GM18498 (cell line): ENCODE results near the gene NPC1.
"Not testable (repeated sequence)": the region's sequence is repeated elsewhere in the genome, so short reads cannot be mapped to it uniquely, and the experiment has no call there.

Source experiments
- ATAC-seq: cut with Tn5 transposase; IDR thresholded peaks from one replicate; pipeline ENCODE4 v1.9.1; 2021; ENCODE audit warnings: mild to moderate bottlenecking, moderate library complexity; ENCODE audit not compliant: unreplicated experiment

The NPC1 gene

DNA sequence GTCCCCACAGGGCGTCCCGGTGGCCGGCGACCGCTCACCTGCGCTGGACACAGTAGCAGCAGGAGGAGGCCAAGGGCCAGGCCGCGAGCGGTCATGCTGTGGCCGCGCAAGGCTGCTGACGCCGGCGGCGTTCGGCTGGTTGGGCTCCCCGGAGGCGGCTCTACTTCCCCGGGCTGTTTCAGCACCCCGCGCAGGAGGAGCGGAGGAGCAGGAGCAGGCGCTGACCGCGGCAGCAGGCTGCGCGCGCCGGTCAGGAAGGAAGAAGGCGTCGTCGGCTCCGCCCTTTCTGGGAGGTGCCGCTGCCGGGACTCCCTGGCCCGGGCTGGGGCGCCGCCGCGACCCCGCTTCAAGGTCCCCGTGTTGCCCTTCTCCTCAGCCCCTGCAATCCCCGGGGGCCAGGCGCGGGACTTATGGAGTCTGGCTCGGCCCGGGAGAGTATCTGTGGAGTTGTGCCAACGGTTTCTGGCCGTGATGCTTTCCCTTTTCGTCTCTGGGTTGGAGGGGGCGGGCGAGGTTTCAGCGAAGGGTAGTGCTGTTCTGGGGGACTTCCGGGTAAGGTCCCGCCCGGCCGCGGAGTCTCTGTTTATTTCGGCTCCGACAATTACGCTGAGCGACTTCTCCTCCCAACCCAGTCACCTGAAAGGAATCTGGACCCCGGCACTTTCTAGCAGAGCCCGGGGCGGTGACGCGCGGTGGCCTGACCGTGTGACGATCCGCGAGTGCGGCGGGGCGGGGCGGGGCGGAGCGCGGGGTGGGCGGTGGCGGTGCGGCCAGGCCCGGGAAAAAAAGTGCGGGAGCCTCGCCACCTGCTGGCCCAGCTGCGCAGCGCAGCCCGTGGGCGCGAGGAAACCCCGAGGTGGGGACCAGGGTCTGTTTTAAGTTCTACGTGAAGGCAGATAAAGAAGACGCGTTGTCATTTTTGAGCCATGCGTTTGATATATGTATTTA lies at the start of gene NPC1:
Gene NPC1, minus strand, starts transcription at position 258 of the 948 bp plus-strand sequence. Its CDS starts 163 bp downstream, at position 95.
- peak; percentile 91 for ATAC-seq

DNA sequence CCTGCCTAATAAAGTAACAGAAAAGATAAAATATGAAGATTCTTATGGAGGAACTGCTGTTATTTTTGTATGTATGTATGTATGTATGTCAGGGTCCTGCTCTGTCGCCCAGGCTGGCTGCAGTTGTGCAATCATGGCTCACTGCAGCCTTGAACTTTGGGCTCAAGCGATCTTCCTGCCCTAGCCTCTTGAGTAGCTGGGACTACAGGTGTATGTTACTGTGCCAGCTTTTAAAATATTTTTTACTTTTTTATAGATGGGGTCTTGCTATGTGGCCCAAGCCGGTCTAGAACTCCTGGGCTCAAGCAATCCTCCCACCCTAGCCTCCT lies 49.7 kb upstream of the NPC1 start:
- no peak for ATAC-seq

DNA sequence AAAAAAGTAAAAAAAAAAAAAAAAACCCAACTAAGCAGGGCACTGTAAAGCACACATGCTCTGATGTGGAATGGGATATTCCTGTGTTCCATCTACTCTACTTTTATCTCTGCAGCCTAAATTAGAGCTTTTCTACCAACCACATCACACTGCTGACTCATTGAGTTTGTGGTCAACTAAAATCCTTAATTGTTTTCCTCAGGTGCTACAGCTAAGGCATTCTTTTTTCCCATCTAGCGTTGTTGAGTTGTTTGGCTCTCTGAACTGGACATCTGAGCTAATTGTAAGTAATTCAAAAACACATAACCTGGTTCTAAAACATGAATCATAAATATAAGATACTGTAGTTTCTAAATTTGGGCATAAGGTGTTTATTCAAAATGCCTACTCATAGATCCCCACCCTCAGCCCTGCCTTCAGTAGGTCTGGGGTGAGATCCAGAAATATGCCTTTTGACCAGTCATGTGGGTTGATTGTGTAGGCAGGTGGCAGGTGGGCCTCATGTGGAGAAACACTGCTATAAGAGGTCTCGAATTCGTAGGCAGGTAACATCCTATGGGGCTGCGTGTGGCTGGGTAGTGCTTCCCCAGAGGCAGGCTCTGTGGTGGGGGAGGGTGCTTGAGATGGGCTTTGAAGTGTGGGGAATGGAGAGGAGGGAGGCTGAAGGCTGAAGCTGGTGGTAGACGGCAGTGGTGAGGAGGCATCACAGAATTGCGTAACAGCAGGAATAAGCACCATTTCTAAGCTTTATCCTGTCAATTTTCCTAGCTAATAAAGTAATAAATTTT lies 49.2 kb upstream of the NPC1 start:
- no peak for ATAC-seq

DNA sequence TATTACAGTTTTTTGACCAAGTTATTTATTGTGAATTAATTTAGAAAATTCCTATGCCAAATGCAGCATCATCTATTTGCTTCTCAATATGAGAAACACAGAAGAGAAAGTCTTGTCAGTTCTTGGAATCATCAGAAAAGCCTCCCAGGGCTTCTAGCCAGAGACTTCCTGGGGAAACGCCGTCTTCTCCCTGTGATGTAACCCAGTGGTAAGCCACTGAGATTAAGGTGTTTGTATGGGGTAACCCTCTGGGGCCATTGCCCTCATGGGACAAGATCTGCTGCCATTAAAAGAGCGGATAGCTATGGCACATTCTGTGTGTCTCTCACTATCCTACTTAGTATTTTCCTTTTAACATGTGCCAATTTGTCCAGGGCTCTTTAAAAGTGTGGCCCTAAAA lies 48.4 kb upstream of the NPC1 start:
- no peak for ATAC-seq

DNA sequence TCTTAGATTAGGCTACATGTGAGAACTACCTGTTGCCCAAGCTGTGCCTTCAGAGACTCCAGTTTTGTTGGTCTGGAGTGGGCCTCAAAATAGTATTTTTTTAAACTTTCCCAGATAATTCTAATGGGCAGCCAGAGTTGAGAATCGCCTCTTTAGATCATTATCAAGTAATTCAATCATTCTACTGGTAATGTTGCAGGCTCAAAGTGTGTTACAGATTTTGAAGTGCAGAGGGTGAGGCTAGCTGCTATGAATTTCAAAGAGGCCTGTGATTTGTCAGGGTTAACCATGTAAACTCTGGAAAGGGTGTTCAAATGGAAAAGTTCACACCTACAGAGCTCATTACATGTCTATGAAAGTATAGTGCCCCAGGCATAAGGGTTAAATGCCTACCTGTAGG lies 46.3 kb upstream of the NPC1 start:
- ATAC-seq: no peak

DNA sequence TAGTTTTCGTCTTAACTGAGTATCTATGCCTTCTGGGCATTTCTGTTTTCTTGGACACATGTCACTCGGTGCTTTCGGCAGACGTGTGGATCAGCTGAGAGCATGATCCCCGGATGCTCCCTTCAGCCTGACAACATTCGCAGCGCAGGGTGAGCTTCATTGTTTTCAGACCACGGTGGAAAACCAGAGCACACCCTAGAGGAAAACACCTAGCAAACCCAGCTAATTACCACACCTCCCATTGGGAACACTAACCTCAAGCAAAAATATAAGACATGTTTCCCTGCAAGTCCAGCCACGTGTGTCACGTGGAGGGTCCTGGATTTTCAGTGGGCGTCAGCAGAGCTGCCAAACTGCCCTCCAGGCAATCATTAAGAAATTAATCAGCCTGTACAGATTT lies 45.4 kb upstream of the NPC1 start:
- no peak for ATAC-seq

DNA sequence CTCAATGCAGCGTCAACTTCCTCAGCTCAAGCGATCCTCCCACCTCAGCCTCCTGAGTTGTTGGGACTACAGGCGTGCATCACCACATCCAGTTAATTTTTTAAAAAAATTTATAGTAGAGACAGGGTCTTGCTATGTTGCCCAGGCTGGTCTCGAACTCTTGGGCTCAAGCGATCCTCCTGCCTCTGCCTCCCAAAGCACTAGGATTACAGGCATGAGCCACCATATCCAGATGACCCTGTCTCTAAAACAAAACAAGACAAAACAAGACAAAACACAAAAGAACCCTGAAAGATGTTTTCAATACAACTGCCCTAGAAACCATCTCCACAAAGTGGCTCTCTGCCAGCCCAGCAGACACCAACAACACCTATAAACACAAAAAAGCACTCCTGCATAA lies 45.0 kb upstream of the NPC1 start:
- no peak for ATAC-seq

DNA sequence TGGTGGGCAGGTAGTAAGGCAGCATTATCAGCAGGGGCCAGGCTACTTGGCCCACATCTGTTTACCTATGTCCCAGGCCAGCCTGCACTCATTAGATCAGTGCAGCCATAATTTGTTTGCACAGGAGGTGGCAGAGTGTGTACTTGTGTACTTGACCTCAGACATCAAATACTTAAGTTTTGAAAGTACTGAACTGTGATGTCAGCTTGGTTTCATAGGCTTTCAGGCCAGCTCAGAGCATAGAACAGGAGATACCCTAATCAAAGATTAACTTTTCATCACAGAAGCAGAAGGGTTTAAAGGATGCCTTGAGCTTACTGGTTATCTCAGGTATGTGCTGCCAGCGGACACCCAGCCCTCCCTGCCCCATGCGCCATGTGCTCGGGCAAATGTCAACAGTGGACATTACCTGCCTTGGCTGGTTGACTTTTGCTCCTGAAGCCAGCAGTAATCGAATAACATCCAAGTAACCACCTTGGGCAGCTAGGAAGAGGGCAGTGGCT lies 43.2 kb upstream of the NPC1 start:
- ATAC-seq: peak; percentile 91

DNA sequence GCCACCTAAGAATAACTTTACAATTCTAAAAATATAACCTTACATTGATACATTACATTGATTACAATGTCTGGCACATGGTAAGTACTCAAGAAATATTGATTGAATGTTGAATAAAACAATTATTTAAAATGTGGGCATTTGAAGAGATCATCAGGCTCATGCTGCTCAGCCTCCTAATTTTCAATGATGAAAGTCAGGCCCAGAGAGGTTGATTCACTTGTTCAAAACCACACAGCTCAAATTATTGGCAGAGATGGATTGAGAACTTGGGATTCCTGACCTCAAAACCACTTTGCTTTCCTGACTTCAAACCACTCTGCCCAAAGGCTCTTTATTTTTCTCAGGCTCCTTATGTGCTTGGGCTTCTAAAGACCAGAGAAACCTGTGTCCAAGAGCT lies 41.7 kb upstream of the NPC1 start:
- no peak for ATAC-seq

DNA sequence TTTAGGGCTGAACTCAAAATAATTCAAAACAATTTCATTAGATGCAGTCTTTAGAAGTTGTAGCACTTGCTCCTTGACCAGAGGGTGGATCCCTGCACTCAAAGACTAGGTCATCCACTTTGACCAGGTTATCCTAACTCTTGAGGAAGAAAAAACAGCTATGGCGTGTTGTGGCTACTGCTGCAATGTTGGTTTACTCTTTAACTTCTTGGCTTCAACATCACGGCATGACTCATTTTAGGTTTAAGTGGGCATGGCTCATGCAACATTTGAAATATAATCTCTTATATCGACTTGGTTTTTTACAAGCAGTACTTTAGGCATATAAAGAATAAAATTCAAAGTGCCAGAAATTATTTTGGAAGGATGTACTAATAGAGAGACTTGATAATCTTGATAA lies 41.0 kb upstream of the NPC1 start:
- no peak for ATAC-seq

DNA sequence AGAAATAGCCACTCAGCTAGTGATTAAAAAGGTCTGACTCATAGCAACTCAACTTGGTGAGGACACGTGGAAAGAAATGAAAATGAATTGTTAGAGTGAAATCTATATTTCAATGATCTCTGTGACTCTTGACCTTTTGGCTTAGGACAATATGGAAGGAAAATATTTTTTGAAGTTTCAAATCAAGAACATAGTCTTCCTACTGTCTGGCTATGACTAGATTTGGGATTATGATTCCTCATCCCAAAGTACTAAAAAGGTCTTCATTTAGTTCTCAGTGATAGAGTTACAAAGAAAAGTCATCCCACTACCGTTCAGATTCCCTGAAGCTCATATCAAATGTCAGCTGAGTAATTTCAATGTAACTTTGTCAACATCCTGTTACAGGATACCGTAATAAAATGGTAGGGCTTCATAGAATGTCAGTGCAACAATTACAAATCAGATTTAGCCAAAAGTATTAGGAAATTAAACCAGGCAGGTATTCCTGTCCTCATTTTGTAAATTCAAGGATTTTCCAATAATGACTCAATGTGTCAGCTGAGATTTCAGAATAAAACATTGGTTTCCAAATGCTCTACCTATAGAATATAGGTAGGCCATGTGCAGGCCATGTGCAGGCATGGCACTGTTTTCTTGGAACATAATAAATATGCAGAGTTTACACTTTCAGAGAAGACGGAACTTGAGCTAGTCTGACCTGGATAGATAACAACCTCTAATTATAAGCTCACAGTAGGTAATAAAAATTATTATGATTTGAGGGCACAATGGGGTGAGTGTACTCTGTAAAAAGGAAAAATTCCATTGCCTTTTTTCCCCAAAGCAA lies 40.4 kb upstream of the NPC1 start:
- no peak for ATAC-seq

DNA sequence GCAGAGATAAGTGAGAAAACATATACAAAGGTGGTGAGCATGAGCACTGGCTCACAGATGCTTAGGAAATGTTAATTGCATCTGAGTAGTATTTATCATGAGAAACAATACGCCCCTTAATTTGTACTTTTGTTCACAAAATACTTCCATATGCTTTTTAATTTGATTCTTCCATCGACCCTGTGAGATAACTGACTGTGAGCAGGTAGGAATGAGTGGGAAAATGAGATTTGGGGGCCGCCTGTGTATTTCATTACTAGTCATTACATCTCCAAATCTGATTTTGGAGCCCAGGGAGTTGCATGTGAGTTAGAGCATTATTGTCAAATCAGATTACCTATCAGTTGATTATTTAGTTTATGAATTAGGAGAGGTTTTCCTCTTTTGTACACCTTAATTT lies 36.7 kb upstream of the NPC1 start:
- no peak for ATAC-seq

DNA sequence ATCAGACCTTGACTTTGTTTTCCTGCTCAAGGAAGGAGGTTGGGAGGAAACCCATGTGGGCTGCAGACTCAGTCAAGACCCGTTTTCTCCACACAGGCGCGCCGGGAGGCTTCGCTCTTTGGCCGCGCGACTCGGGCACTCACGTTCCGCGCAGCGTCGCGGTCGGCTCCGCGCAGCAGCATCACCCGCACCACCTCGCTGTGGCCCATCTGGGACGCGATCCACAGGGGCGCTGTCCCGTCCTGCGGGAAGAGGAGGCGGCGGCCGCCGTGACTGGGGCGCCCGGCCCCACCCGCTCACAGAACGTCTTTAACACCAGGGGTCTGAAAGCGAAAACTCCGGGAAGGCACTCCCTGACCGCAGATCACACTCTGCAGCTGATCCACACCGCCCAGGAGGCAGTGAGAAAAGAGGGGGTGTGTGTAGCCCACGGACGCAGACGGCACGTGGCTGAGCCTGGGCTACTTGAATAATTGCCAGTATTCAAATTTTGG lies 33.1 kb upstream of the NPC1 start:
- ATAC-seq: peak; percentile 35

DNA sequence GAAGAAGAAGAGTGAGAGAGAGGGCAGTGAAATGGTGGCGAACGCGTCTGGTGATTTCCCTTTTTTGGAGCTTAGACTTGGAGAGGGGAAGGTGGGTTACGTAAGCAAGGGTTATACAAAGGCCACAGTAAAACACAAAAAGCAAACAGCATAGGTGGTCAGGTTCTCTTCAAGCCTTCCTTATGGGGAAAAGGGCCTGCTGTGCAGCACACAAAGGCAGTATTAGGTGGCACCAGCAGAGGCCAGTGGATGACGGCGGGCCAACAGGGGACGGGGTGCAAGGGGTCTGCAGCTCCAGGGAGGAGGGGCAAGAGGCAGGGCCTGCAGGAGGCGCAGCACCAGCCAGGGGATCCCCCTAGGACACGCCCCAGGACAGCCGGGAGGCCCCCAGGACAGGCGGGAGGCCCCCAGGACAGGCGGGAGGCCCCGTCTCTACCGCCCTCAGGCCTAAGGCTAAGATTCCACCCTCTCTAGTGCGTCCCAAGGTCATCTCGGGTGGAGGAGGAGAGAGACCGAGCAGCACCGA lies 32.6 kb upstream of the NPC1 start:
- peak; percentile 34 for ATAC-seq

DNA sequence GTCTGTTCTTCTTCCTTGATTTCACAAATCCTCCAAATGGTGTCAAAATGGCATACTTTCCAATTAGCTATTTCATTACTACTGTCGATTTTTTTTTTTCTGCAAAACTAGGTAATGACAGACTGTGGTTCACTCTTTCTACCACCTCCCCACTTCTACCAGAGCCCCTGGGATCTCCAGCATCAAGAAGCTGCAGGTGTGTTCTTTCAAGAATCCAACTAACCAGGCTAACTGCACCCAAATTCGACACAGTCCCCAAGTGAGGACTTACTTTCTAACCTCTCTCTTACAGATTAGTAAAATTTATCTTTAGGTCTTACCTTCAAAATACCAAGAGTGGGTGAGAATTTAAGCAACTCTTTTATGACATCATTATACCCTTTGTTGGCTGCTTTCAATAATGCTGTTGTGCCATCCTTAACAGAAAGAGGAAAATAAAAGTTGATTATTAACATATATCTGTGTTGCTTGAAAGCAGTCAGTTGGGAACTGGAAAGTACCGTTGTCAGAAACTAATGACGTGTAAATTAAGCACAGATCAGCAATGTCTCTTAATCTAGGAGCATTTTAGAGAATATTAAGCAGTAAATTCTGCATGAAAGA lies 31.2 kb upstream of the NPC1 start:
- ATAC-seq: peak; percentile 56

DNA sequence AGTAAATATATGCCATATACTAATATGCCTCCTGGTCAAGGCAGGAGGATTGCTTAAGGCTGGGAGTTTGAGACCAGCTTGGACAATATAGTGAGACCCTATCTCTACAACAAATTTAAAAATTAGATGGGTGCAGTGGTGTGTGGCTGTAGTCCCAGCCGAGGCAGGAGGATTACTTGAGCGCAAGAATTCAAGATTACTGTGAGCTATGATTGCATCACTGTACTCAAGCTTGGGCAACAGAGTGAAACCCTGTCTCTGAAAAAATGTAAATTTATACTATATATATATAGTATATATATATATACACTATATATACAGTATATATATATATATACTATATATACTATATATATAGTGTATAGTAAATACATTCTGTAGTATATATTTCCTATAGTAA lies 30.0 kb upstream of the NPC1 start:
- ATAC-seq: no peak

DNA sequence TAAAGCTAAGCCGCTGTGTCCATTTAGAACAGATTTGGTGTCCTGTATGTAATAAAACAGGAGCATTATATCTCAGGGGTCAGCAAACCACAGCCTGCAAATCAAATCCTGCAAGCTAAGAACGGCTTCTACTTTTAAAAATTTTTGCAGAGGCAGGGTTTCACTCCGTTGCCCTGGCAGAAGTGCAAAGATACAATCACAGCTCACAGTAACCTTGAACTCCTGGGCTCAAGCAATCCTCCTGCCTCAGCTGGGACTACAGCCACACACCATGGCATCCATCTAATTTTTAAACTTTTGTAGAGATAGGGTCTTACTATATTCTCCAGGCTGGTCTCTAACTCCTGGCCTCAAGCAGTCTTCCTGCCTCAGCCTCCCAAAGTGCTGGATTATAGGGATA lies 28.6 kb upstream of the NPC1 start:
- no peak for ATAC-seq

DNA sequence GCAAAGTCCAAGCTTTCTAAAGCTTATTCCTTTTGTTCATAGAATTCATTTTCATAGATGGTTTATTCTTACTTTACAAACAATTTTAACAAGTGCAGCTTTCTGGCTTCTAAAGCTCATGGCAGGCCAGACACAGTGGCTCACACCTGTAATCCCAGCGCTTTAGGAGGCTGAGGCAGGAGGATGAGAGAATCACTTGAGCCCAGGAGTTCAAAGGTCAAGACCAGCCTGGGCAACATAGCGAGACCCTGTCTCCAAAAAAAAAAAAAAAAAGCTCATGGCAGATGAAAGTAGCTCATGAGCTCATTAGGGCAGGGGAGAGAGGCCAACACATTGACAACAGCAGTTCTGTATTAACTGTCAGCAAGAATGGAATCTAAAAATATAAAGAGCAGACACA lies 28.1 kb upstream of the NPC1 start:
- no peak for ATAC-seq

DNA sequence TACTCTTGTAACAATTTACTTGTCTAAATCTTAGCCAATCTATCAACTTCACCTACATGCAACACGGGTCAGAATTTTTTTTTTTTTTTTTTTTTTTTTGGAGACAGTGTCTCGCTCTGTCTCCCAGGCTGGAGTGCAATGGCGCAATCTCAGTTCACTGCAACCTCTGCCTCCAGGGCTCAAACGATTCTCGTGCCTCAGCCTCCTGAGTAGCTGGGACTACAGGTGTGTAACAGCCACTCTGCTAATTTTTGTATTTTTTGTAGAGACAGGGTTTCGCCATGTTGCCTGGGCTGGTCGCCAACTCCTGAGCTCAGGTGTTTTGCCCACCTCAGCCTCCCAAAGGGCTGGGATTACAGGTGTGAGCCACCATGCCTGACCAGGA lies 26.8 kb upstream of the NPC1 start:
- ATAC-seq: not testable (repeated sequence)

DNA sequence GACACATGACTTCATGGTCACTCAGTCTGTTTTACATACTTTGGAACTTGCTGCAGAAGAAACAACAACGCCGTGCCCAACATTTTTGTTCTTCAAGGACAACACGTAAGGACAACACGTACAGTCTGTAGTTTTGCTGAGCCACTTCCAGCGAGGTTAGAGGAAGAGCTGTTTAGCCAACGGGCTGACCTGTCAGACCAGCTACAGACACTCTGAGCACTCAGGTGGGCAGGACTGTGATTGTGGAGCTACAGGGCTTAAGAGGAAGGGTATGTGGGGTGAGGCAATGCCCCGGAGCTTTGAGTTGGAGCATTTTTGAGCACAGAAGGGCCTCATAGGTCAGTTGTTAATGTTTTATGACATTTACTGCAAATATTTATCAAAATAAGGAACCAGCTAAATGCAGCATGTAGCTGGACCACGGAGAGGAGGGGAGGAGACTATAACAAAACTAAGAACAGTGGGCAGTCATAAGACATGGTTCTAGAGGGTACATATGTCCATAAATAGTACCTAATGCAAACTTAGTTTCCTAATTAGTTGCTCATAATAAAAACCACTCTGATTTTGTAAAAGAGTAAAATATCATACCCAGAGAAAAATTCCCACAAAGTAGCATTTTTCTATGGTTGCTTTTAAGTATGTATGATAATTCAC lies 26.3 kb upstream of the NPC1 start:
- ATAC-seq: no peak
